Breast epithelium (tissue), 3 donors: ENCODE results near the gene KLK15.

ENCODE experiments used
- CTCF ChIP-seq, 3 donors: fragments of 450-650 bp; IDR thresholded peaks; one replicate each; pipeline ENCODE4 v1.5.1; 2016 to 2017; ENCODE audit warnings: antibody characterized with exemption in 3 of 3, mild to moderate bottlenecking in 3 of 3, moderate library complexity in 3 of 3
- POLR2A ChIP-seq: fragments of 450-650 bp; IDR thresholded peaks from one replicate; pipeline ENCODE4 v1.6.1; 2016; ENCODE audit warnings: antibody characterized with exemption, mild to moderate bottlenecking, moderate library complexity
- POLR2AphosphoS5 ChIP-seq, 3 donors: sonication (generic); formaldehyde crosslinking; IDR thresholded peaks; one replicate each; pipeline ENCODE4 v1.6.1; 2017; ENCODE audit warnings: antibody characterized with exemption in 3 of 3

GRCh38 chr19:50819636-50820035, 13.7 kb downstream of the KLK15 start:
- TF ChIP-seq CTCF (IDR thresholded peaks at IDR 0.05) (no peak), POLR2A (no peak), POLR2AphosphoS5 (IDR thresholded peaks at IDR 0.05) (no peak)
